Upper lobe of right lung (tissue), 1 donor: ENCODE data around the gene DHRS13. TPM values are rescaled to one million over a fixed set of nuclear protein-coding genes. Genes with fewer than 3 reads are reported as not detected.
"Not testable (repeated sequence)": the region's sequence is repeated elsewhere in the genome, so short reads cannot be mapped to it uniquely, and the experiment has no call there.

Source experiments
- ATAC-seq: fragments of 200-7000 bp; cut with Tn5 transposase; one replicate; pipeline ENCODE4 v1.9.1; 2020; ENCODE audit warnings: mild to moderate bottlenecking, moderate library complexity
- DNase-seq: peaks from one replicate; pipeline ENCODE4 v3.0.0-alpha.2; 2020
- H3K27ac ChIP-seq: fragments of 200-600 bp; one replicate; pipeline ENCODE4 v1.8.0; 2022
- H3K27me3 ChIP-seq: fragments of 200-600 bp; one replicate; pipeline ENCODE4 v1.8.0; 2022; ENCODE audit warnings: mild to moderate bottlenecking
- H3K36me3 ChIP-seq: fragments of 200-600 bp; one replicate; pipeline ENCODE4 v1.8.0; 2022
- H3K4me1 ChIP-seq: fragments of 200-600 bp; one replicate; pipeline ENCODE4 v1.8.0; 2022
- H3K4me3 ChIP-seq: fragments of 200-600 bp; one replicate; pipeline ENCODE4 v1.8.0; 2022; ENCODE audit warnings: mild to moderate bottlenecking
- H3K9me3 ChIP-seq: fragments of 200-600 bp; one replicate; pipeline ENCODE4 v1.8.0; 2022
- CTCF ChIP-seq: fragments of 200-600 bp; IDR thresholded peaks from one replicate; pipeline ENCODE4 v1.8.0; 2022; ENCODE audit warnings: antibody characterized with exemption
- intact Hi-C: fragments of 100-400 bp; cut with DNase I; formaldehyde crosslinking; loops from one replicate; pipeline ENCODE4 v1.11.0; 2022
- total RNA-seq: library from RNA; stranded (reverse); fragmentation: NEBNext Ultra II Directional; extraction: Animal tissue kit (Norgen Biotek cat#: 25700); gene quantifications from one replicate; pipeline ENCODE4 v1.2.1, GENCODE V29; 2021
- donor health status: DM: no; HTN: yes; CAD: no; lungs with severe emphysema.

DHRS13 gene
- total RNA-seq, 1 donor from 2014 or later: 12.8 TPM

- intact Hi-C loops: no loop called here
- no peaks in the 10 kb centered on the region for H3K27me3 ChIP-seq
- no peak for DNase-seq
- no peak for ATAC-seq
- no peaks in the 10 kb centered on the region for H3K9me3 ChIP-seq
- no peak for TF ChIP-seq CTCF
- H3K27ac ChIP-seq: peak overlapping the region; percentile 98
- H3K36me3 ChIP-seq: no peaks in the 10 kb centered on the region
- peak overlapping the region; percentile 89 for H3K4me3 ChIP-seq
- H3K4me1 ChIP-seq: peaks cover 47% of the 10 kb centered on the region
Observed at GRCh38 chr17:28896491-28896883, 6.4 kb downstream of the DHRS13 start.

- intact Hi-C loops: no loop called here
- Histone ChIP-seq H3K4me1 (peaks cover 47% of the 10 kb centered on the region), H3K9me3 (no peaks in the 10 kb centered on the region), H3K27ac (peak overlapping the region; percentile 98), H3K27me3 (no peaks in the 10 kb centered on the region), H3K36me3 (no peaks in the 10 kb centered on the region), H3K4me3 (peak overlapping the region; percentile 89)
- DNase-seq (peak; percentile 38), ATAC-seq (no peak)
- no peak for TF ChIP-seq CTCF
Observed at GRCh38 chr17:28895794-28896447, 7.0 kb downstream of the DHRS13 start.

GRCh38 chr17:28893248-28894183 is 9.4 kb downstream of the DHRS13 start:
- Histone ChIP-seq H3K27ac (peak overlapping the region; percentile 77), H3K4me1 (peaks cover 51% of the 10 kb centered on the region)
- intact Hi-C loops, H3K36me3 ChIP-seq, H3K4me3 ChIP-seq, H3K9me3 ChIP-seq, H3K27me3 ChIP-seq: not testable (repeated sequence)
- DNase-seq (peak; percentile 62), ATAC-seq (peak; percentile 1)

- no peak overlapping the region for H3K4me3 ChIP-seq
- peaks cover 45% of the 10 kb centered on the region for H3K4me1 ChIP-seq
- intact Hi-C loops: no loop called here
- no peak overlapping the region for H3K27ac ChIP-seq
- no peaks in the 10 kb centered on the region for H3K9me3 ChIP-seq
- ATAC-seq (no peak), DNase-seq (no peak)
- no peaks in the 10 kb centered on the region for H3K27me3 ChIP-seq
- H3K36me3 ChIP-seq: peaks cover 6% of the 10 kb centered on the region
- no peak for TF ChIP-seq CTCF
Observed at GRCh38 chr17:28892024-28892423, 10.9 kb downstream of the DHRS13 start.

- ATAC-seq (no peak), DNase-seq (no peak)
- intact Hi-C loops: no loop called here
- H3K9me3 ChIP-seq: no peaks in the 10 kb centered on the region
- H3K36me3 ChIP-seq: peaks cover 10% of the 10 kb centered on the region
- no peak overlapping the region for H3K27ac ChIP-seq
- TF ChIP-seq CTCF: no peak
- no peaks in the 10 kb centered on the region for H3K27me3 ChIP-seq
- peaks cover 40% of the 10 kb centered on the region for H3K4me1 ChIP-seq
- H3K4me3 ChIP-seq: no peak overlapping the region
Observed at GRCh38 chr17:28891201-28891600, 11.7 kb downstream of the DHRS13 start.

- intact Hi-C loops: no loop called here
- Histone ChIP-seq H3K9me3 (no peaks in the 10 kb centered on the region), H3K36me3 (peaks cover 22% of the 10 kb centered on the region), H3K4me1 (peaks cover 33% of the 10 kb centered on the region), H3K4me3 (no peak overlapping the region), H3K27ac (no peak overlapping the region), H3K27me3 (no peaks in the 10 kb centered on the region)
- no peak for DNase-seq
- no peak for TF ChIP-seq CTCF
- ATAC-seq: no peak
Observed at GRCh38 chr17:28889996-28890395, 12.9 kb downstream of the DHRS13 start.
